ENCODE measurements around the gene LY86.
A peak's percentile ranks its signal among the peaks of the same experiment; 100 is the strongest.

Gene LY86

DNA sequence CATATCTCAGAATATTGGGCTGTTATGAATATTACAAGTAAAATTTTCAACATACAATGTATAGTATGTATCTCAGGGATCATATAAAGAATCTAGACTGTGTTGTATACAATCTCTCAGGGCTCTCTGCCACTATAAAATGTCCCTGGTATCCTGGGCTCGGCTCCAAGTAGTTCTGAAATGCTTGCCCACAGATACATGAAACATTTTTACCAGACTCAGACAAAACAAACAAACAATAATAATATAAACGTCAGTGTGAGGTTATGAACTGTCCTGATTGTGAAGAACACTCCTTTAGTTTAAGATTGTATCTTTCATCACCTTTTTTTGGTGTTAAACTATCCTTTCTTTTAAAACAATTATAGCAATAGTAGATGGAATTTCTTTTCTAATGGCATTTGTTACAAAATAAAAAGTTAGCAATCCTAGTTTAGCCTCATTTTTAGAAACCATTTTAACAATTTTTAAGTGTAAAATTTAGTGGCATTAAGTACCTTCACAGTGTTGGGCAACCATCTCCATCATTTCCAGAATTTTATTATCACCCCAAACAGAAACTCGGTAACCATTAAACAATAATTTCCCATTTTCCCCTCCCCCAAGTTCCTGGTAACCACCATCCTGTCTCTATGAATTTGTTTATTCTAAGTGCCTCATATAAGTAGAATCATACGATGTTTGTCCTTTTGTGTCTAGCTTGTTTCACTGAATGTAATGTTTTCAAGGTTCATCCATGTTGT, 17.4 kb upstream of the LY86 start:
- no peak for DNase-seq

DNA sequence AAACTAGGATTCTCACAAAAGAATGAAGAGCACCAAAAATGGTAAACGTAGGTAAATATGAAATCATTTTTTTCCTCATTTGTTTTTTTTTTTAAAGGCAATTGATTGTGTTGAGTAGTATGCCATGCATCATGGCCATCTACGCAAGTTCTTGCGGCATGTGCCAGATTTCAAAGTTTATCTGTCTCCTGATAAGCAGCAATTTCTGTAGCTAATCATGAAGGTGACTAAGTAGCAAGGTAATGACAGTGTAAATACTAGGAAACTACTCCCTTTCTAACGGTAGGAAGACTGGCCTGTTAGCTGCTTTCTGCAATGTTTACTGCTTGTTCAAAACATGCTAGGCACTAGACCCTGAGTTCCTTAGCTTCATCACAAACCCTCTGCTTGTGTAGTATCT, 13.4 kb upstream of the LY86 start:
- DNase-seq = no peak

DNA sequence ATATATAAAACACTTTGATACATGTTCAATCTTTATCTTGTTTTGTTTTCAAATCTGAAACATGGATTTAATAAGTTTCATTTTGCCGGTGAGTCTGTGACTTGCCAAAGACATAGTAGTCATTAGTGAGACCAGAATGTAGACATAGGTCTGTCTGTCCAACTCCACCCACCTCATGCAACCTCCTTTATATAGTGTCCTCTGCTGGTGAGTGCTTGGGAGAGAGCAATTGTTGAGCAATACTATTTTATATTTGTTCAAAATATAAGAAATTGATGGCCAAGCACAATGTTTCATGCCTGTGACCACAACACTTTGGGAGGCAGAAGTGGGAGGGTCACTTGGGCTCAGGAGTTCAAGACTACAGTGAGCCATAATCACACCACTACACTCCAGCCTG, 10.8 kb upstream of the LY86 start:
- DNase-seq = no peak

DNA sequence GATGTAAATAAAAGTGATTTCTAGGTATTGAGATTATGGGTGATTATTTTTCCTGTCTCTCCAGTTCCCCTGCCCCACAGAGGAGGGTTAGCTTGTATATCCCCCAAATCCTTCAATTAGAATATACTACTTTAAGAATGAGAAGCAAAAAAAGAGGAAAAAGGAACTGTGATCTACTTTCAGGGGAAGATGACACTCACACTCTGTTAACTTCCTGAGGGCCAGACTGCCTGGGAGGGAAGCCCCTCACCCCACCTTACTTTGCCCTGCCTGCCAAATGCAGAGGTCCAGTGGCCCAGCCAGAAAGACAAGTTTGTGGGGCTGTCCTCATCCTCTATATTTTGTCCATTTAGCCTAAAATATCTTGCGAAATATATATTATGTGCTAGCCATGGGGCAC, 9.2 kb upstream of the LY86 start:
- DNase-seq = no peak

DNA sequence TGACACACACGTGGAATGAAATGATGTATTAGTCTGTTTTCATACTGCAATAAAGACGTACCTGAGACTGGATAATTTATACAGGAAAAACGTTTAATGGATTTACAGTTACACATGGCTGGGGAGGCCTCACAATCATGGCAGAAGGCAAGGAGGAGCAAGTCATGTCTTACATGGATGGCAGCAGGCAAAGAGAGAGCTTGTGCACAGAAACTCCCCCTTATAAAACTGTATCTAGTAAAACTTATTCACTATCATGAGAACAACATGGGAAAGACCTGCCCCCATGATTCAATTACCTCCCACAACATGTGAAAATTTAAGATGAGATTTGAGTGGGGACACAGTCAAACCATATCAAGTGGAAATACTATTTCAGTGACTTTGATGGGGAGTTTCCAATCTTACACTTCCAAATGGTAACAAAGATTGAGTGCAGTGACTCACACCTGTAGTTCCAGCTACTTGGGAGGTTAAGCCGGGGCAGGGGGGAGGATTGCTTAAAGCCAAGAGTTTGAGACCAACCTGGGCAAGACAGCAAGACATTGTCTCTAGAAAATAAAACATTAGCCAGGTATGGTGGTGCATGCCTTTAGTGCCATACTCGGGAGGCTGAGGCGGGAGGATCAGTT, 8.2 kb upstream of the LY86 start:
- DNase-seq = no peak

DNA sequence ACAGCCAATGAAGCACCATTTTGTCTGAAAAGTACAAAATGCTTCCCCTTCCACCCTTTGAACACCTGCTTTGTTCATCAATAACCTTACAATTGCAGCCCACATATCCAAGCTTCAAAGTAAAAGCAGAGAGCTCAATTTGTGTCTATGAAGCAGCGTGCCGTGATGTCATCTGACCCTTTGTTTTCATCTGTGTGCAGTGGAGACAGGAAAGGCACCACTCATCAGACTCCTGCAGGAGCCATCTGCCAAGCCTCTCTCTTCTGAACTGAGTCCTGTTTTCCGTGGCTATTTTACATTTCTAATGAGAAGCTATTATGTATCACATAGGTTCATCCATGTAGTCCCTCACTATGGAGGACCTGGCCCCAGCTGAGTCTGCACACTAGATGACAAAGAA, 7.5 kb upstream of the LY86 start:
- no peak for DNase-seq

DNA sequence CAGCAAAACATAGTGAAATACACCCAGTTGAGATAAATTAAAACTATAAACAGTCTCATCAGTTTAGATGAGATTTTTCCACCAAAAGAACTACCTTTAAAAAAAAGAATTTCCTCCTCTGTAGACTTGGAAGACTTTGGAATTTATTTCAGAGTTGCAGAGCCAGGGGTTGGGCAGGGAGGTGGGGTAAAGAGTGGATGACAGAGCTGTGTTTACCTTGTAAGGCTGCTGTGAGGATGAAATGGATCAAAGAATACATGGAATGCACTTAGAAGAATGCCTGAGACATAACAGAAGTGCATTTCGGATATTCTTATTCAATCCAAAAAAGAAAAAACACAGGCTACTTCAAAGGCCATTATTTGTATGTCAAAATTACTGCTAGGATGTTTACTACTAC, 6.4 kb upstream of the LY86 start:
- no peak for DNase-seq

DNA sequence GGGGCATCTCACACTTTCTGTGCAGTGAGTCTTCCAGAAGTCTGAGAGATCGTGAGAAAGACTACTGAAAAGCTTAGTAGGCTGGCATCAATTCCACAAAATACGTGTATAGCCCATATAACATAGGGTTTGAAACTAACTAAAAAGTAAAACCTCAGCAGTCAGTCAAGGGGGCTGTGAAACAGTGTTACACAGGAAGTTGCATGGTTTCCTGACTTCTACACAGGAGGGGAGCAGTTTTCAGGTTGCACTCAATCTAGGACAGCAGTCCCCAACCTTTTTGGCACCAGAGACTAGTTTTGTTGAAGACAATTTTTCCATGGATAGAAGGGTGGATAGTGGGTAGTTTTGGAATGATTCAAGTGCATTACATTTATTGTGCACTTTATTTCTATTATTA, 4.7 kb upstream of the LY86 start:
- DNase-seq = peak; percentile 13

DNA sequence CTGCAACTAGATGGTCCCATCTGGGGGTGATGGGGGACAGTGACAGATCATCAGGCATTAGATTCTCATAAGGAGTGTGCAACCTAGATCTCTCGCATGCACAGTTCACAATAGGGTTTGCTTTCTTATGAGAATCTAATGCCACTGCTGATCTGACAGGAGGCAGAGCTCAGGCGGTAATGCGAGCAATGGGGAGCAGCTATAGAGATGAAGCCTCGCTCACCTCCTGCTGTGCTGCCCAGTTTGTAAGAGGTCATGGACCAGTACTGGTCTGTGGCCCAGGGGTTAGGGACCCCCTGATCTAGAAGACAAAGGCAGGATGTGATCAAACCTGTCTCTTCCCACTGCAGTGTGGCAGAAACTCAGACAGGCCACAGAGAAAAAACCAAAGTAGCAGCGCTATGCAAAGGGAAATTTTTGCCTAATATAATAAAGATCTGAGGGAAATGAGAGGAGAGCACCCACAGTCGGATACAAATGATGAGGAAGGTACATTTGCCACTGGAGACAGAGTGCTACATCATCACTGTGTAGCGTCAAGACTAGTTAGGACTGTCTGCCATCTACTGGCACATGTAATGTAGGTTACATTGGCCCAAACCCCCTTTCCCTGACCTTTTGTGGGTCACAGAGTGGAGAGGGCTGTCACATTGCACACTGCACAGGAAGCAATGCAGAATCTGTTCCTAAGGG, 4.1 kb upstream of the LY86 start:
- DNase-seq = no peak

DNA sequence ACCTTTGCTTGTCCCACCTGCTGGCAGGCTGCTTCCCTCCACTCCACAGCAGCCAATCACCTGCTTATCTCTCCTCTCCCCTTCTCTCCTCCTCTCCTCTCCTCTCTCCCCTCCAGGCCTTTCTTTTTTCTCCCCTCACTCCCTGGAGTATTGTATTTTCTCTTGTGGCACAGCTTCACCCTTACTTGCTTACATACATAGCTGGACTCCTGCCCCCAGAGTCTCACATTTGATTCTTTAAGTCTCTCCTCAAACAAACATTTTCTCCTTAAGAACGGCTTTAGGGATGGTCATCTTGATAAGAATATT, 3.6 kb upstream of the LY86 start:
- DNase-seq = no peak

DNA sequence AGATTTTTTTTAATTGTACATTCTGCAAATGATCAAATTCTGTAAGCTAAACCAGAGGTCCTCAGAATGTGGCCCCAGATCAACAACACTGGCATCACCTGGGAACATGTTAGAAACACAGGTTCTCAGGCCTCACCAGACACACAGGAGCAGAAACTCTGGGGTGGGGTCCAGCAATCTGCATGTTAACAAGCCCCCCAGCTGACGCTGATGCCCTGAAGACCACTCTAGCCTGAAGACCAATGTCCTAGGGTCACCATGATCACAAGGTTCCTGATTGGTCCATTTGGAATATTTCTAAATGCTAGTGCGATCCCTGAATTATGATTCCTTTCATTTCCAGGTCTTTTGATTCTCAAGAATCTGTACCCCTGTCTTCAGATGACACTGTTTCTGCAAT, 2.4 kb upstream of the LY86 start:
- DNase-seq = no peak

DNA sequence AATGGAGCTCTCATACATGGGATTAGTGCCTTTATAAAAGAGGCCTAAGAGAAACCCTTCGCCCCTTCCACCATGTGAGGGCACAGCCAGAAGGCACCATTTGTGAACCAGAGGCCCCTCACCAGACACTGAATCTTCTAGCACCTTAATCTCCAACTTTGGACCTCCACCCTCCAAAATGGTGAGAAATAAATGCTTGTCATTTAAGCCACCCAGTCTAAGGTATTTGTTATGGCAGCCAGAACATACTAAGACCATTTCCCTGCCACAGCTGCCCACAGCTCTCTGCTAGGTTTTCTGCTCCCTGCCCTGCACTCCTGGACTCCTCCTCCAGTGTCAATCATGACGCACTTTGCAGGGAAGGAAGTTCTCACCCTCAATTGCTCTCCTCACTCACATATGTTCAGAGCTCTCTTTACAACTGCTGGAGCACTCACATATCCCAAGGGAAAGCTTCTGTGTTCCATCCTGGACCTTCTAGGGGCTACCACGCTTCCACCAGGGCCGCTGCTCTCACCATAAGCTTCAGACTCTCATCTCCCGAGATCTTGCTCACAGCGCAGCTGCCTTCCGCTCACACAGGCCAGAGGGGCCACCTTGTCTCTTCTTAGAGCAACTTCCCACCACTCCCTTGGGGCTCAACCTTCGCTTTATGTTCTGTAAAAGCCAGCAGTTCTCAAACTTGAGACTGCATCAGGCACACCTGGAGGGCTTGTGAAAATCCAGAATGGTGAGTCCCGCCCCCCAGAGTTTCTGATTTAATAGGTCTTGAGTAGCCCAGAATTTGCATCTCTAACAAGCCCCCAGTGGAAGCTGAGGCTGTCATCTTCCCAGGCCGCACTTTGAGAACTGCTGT, 1.6 kb upstream of the LY86 start:
- no peak for DNase-seq

DNA sequence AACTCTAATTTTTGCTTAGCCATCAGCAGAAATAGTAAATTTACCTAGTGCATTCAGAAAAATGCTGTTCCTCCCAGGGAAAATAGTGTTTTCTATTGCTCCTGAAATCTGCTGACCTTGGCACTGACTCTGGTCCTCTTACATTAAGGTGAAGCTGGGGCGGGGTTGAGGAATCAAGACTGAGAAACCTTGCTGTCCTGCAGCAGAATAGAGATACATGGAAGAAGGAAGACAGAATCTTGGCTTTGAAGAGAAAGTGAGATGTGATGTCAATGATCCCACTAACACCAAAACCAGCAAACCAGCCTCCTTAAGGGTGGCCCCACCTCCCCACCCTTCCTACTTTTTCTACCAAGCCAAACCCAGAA, 840 bp upstream of the LY86 start:
- DNase-seq = no peak

DNA sequence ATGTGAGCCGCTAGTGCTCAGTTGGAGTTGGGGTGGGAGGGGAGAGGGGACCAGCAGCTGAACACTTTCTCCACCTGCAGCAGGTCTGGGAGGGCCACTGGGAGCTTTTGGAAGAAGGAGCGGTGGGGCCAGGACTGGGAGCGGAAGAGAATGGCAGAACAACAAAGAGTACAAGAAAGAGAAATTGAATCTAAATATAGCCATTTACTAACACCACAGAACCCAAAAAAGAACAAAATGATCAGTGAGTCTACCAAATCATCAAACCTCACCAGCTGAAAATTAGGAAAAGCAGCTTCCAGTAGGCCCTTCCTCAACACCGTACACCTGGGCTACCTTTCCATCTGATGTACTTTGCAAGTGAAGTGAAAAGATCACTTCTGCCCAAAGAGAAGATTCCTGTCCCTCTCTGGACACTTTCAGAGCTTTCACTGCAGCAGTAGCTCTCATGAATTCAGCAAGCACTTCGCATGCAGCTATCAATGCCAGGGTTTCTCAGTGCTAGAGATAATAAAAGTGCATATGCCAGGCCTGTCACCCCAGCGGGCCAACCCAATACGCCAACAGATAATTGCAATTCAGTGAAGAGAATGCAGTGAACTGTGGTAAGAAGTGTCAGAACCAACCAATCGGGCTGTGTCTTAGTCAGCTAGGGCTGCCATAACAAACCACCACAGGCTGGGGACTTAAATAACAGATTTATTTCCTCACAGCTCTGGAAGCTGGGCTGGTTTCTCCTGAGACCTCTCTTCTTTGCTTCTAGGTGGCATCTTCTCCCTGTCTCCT, 597 bp downstream of the LY86 start:
- DNase-seq = no peak

DNA sequence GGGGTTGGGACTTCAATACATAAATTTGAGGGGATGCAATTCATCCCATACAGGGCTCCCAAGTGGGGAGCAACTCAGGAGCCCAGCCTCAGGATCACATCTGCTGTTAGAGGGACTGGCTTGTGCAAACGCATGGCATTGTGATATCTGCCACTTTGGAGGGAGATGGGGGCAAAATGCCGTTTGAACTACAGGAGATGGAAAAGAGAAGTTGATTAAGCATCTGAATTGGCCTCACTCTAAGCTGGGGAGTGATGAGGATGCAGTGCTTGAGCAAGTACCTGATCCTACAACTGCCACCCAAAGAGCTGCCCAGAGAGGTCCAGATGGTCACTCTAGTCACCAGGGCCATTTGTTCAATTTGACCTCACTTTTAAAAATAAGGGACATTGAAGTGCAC, 2.0 kb downstream of the LY86 start:
- DNase-seq = no peak

DNA sequence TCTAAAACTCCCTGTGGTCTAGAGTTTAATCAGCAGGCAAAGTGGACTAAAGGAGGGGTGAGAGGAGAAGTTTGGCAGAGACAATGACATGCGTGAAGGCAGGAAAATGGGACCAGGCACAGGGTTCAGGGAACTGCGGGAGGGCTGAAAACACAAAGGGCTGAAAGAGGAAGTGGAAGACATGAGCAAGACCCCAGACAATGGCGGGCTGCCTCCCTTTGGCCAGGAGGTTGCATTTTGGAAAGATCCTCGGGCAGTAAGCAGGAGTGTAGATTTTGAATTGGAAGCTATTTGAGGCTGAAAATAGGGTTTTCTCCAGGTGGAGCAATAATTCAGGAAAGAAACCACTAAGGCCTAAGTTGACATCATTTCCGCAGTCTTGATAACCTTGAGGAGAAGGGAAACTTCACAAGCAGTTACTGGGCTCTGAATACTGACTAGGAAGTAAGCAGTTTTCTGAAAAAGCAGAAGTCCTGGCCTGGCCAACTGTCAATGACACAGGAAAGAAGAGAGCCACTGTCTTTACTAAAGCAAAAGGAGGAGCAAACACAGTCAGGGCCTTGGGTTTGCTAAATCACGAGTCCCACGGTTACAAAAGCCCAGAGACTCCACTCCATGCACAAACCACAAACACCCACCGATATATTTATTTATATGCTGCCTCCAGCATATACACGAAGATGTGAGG, 3.4 kb downstream of the LY86 start:
- peak; percentile 11 for DNase-seq

DNA sequence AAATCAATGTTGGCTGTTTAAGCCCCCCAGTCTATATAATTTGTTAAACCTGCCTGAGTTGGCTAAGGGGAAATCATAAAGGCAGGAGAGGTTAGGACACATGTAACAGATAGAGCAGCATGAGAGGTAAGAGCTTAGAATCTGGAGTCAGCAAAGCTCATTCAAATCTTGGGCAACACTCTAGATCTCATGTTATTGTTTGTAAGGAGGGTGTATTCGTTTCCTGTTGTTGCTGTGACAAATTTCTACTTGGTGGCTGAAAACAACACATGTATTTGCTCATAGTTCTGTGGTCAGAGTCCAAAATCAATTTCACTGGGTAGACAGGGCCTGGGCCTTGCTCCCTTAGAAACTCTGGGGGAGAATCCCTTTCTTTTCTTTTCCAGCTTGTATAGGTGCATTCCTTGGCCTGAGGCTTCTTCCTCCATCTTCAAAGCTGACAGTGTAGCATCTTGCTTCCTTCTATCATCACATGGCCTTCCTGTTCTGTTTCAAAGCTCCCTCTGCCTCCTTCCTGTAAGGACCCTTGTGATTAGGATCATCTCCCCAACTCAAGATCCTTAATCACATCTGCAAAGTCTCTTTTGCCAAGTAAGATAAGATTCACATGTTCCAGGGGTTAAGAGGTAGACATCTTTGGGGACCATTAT, 4.4 kb downstream of the LY86 start:
- no peak for DNase-seq

DNA sequence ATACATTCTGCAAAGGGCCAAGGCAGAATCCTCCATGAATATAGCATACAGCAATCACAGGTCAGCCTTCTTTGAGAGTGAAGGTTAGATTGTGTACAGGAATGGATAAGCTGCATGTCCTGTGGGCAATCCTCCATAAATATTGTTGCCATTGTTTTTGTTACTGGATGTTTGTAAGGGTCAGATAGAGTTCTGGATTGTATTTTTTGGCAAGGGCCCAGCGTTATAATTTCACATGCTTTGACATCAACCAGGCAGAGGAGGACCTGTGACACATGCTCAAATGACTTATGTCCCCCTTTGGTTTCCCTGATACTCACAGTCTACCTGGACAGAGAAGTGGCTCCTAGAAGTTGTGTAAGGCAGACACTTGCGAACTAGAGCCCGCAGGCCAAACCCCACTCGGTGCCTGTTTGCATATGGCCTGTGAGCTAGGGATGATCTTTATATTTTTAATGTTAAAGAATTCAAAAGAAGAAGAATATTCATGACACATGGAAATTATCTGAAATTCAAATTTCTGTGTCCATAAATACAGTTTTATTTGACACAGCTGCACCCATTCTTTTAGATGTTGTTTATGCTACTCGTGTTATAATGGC, 5.4 kb downstream of the LY86 start:
- DNase-seq = no peak

DNA sequence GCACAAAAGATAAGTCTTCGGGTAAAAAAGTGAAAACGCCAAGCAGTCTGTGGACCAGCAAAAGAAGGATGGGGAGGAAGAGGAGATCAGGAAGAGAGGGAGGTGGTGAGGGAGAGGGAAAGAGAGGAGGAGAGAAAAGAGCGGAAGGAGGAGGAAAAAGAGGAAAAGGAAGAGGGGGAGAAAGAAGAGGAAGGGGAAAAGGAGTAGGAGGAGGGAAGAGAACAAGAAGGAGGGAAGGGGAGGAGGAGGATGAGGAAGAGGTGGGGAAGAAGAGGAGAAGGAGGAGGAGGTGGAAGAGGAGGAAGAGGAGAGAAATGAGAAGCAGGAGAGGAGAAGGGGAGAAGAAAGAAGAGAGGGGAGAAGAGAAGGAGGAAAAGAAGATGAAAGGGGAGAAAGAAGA, 6.5 kb downstream of the LY86 start:
- DNase-seq = no peak

DNA sequence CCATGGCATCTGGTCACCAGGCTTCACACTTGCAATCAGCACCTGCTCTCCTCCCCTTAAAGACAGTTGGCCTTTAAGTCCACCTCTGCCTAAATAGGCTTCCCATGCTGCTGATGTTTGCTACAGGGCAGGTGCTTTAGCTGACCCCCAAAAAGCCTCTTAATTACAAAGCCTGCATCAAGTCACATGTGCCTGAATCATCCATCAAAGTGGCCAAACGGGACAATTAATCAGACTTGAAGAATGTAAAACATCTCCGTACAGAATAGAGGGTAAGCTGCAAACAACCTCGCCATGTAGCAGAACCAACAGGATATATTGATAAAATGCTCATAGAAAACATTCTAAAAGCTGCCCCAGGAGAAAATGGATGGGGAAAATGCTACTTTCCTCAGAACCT, 7.4 kb downstream of the LY86 start:
- DNase-seq = no peak

All from CD4-positive, alpha-beta T cell treated with Interleukin-12 subunit alpha and Interleukin-12 subunit beta, for 1 hour (primary cell).